ENCODE data around the gene CISH. TPM values are rescaled to one million over a fixed set of nuclear protein-coding genes. Genes with fewer than 3 reads are reported as not detected.

Gene CISH
- total and polyA plus RNA-seq, 4 donors = 37.8 to 104 (median 46.6) TPM

DNA sequence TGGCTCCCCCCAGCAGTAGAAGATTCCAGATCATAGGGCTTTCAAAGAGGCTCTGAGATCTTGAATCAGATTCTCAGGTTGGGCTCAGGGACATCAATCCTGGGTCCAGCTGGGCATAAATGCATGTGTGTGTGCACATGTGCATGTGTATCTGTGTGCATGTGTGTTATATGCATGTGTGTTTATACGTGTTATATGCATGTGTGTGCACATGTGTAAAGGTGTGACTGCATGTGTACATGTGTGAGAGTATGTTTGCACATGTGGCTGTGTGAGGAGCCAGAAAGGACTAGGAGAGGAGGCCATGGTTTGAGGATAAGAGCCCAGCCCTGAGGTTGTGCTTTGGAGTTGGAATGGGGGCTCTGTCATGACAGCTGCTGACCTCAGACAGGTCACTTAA is 3.6 kb upstream of the CISH start:
- no peak overlapping the region for H3K9ac ChIP-seq (ENCODE audit: insufficient read depth in 1 of 2, low read length in 2 of 2)
- 78 to 83% methylated on average over 1 of the region's 1 CpG for WGBS, 2 donors
- peaks cover 0 to 11% (median 2%) of the 10 kb centered on the region in 4 donors for H3K36me3 ChIP-seq (ENCODE audit: control insufficient read depth in 4 of 4, insufficient read depth in 4 of 4, low read length in 4 of 4)
- no peak overlapping the region for H3K27ac ChIP-seq (ENCODE audit: low read depth in 1 of 2, low read length in 1 of 2)
- H3K4me1 ChIP-seq (ENCODE audit: control insufficient read depth in 5 of 5, insufficient read depth in 5 of 5, low read length in 5 of 5) = peaks cover 3 to 40% (median 26%) of the 10 kb centered on the region in 5 donors
- H3K9me3 ChIP-seq (ENCODE audit: control insufficient read depth in 4 of 4, insufficient read depth in 3 of 4, low read length in 3 of 4) = no peaks in the 10 kb centered on the region
- no peak for DNase-seq
- TF ChIP-seq, protein P1, sequence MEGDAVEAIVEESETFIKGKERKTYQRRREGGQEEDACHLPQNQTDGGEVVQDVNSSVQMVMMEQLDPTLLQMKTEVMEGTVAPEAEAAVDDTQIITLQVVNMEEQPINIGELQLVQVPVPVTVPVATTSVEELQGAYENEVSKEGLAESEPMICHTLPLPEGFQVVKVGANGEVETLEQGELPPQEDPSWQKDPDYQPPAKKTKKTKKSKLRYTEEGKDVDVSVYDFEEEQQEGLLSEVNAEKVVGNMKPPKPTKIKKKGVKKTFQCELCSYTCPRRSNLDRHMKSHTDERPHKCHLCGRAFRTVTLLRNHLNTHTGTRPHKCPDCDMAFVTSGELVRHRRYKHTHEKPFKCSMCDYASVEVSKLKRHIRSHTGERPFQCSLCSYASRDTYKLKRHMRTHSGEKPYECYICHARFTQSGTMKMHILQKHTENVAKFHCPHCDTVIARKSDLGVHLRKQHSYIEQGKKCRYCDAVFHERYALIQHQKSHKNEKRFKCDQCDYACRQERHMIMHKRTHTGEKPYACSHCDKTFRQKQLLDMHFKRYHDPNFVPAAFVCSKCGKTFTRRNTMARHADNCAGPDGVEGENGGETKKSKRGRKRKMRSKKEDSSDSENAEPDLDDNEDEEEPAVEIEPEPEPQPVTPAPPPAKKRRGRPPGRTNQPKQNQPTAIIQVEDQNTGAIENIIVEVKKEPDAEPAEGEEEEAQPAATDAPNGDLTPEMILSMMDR (IDR thresholded peaks at IDR 0.05; ENCODE audit: control extremely low read depth, extremely low read depth) = no peak
- no peak overlapping the region for H3K4me3 ChIP-seq
- no peak for ATAC-seq (ENCODE audit: insufficient read depth, low FRiP score)
- H3K27me3 ChIP-seq (ENCODE audit: control insufficient read depth in 3 of 3, insufficient read depth in 3 of 3, low read length in 2 of 3) = no peaks in the 10 kb centered on the region

DNA sequence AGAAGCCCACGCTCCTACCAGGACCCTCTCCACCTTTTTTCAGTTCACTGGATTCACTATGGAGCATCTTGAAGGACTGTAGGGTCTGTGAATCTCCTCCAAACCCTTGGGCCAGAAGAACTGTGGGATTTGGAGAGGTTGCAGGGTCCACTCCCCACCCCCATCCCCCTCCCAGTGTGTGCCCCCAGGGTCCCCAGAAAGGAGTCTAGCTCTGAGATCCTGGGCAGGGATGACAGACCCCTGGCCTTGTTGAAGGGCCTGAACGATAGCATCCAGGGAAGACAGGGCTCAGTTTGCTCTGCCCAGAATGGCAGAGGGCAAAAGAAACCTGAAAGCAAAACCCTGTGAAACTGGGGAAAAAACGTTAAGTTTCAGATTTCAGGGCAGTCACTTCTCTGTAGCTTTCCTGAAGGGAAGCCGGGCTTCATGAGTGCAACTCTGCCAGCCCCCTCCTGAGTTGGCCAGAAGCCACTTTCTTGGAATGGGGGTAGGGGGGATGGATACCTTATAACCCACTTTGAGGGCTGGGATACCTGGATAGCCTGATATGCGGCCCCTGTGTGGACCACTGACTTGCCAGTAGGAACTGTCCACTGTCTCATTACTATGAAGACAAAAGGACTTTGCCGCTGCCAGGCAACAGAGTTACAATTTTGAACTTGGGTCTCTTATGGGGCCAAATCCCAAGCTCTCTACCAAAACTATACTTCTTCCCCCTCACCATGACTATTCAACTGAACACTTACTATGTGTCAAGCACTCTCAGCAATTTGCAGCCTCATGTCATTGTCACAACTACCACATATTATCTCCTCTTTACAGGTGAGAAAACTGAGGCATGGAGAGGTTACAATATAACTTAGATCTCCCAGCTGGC is 1.6 kb upstream of the CISH start:
- WGBS, 2 donors = 65 to 70% methylated on average over 6 of the region's 6 CpGs
- Histone ChIP-seq H3K4me3 (no peak overlapping the region), H3K36me3 (ENCODE audit: control insufficient read depth in 4 of 4, insufficient read depth in 4 of 4, low read length in 4 of 4) (peaks cover 0 to 12% (median 6%) of the 10 kb centered on the region in 4 donors), H3K27me3 (ENCODE audit: control insufficient read depth in 3 of 3, insufficient read depth in 3 of 3, low read length in 2 of 3) (no peaks in the 10 kb centered on the region), H3K27ac (ENCODE audit: low read depth in 1 of 2, low read length in 1 of 2) (peak overlapping the region in 1 of 2 donors; percentile 90), H3K9me3 (ENCODE audit: control insufficient read depth in 4 of 4, insufficient read depth in 3 of 4, low read length in 3 of 4) (no peaks in the 10 kb centered on the region), H3K4me1 (ENCODE audit: control insufficient read depth in 5 of 5, insufficient read depth in 5 of 5, low read length in 5 of 5) (peaks cover 6 to 59% (median 35%) of the 10 kb centered on the region in 5 donors), H3K9ac (ENCODE audit: insufficient read depth in 1 of 2, low read length in 2 of 2) (peak overlapping the region in 1 of 2 donors; percentile 91)
- ATAC-seq (ENCODE audit: insufficient read depth, low FRiP score) (no peak), DNase-seq (peak in 1 of 3 donors; percentile 26)
- TF ChIP-seq, protein P1 (IDR thresholded peaks at IDR 0.05; ENCODE audit: control extremely low read depth, extremely low read depth) = no peak

DNA sequence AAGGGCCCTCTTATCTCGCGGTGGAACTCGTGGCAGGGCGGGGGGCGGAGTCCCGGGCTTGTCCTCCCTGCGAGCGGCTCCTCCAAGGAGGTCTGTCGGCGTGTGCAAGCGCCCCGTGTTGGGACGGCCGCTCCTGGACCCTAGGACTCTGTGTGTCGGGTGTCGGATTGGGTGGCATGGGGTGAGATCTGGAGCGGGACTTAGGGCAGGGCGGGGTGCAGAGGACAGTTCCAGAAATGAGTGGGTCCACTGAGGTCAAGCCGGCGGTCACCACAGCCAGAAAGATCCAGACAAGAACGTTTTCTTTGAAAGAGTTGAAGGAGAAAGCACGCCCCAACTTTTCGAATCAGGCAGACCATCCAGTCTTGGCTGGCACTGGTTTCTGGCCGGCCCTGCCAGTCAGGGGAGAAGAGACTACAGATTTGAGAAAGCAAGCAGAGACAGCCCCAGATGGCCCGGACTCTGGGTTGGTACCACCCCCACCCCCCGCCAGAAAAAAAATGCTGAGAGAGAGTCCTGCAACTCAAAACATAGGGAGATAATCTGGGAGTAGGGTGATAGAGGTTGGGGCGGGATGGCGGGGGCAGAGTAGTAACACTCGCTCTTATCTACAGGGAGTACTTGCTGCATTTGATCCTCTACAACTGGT is 784 bp upstream of the CISH start:
- DNase-seq = peak in 2 of 3 donors; percentile 50 to 62
- Histone ChIP-seq H3K9me3 (ENCODE audit: control insufficient read depth in 4 of 4, insufficient read depth in 3 of 4, low read length in 3 of 4) (no peaks in the 10 kb centered on the region), H3K27me3 (ENCODE audit: control insufficient read depth in 3 of 3, insufficient read depth in 3 of 3, low read length in 2 of 3) (no peaks in the 10 kb centered on the region), H3K4me1 (ENCODE audit: control insufficient read depth in 5 of 5, insufficient read depth in 5 of 5, low read length in 5 of 5) (peaks cover 6 to 51% (median 31%) of the 10 kb centered on the region in 5 donors), H3K9ac (ENCODE audit: insufficient read depth in 1 of 2, low read length in 2 of 2) (peak overlapping the region; percentile 50 to 91), H3K36me3 (ENCODE audit: control insufficient read depth in 4 of 4, insufficient read depth in 4 of 4, low read length in 4 of 4) (peaks cover 4 to 19% (median 13%) of the 10 kb centered on the region in 4 donors), H3K4me3 (peak overlapping the region; percentile 38), H3K27ac (ENCODE audit: low read depth in 1 of 2, low read length in 1 of 2) (peak overlapping the region; percentile 89 to 90)
- ATAC-seq (ENCODE audit: insufficient read depth, low FRiP score) = no peak
- TF ChIP-seq, protein P1 (IDR thresholded peaks at IDR 0.05; ENCODE audit: control extremely low read depth, extremely low read depth) = no peak
- WGBS, 2 donors = 7 to 9% methylated on average over 29 of the region's 29 CpGs
